BJ (cell line): ENCODE data around the gene C16orf89. TPM values are rescaled to one million over a fixed set of nuclear protein-coding genes. Genes with fewer than 3 reads are reported as not detected.
A peak's percentile ranks its signal among the peaks of the same experiment; 100 is the strongest.
"Not testable (repeated sequence)": the region's sequence is repeated elsewhere in the genome, so short reads cannot be mapped to it uniquely, and the experiment has no call there.

Experiments
- CTCF ChIA-PET: fragments of 350-600 bp; formaldehyde crosslinking; extraction: SDS; loops from one replicate; lab custom pipeline; 2021; ENCODE audit warnings: antibody characterized with exemption, inconsistent platforms; lab: Yijun Ruan, JAX
- POLR2A ChIA-PET: fragments of 300-600 bp; sonication (Branson Sonifier 250); formaldehyde crosslinking; extraction: SDS; loops from one replicate; lab custom pipeline; 2021; ENCODE audit warnings: antibody characterized with exemption; lab: Charles Lee
- DNase-seq: peaks from one replicate; pipeline ENCODE4 v3.0.0-alpha.2; 2011; ENCODE audit warnings: low read depth
- H3K27me3 ChIP-seq: 2 replicates; pipeline ENCODE4 v1.6.0; 2011; ENCODE audit warnings: low read length; ENCODE audit not compliant: control insufficient read depth, insufficient read depth
- H3K36me3 ChIP-seq: 2 replicates; pipeline ENCODE4 v1.5.1; 2011; ENCODE audit warnings: low read length; ENCODE audit not compliant: control insufficient read depth, insufficient read depth
- H3K4me3 ChIP-seq: 2 replicates; pipeline ENCODE4 v1.5.1; 2011; ENCODE audit warnings: low read depth, mild to moderate bottlenecking, control low read depth, low read length
- polyA plus RNA-seq: library from polyadenylated mRNA; depleted of rRNA; stranded (reverse); fragments of >200 nt; gene quantifications from 2 replicates; pipeline ENCODE4 v1.2.3, GENCODE V29; 2011
- TF ChIP-seq, protein P1 (sequence below): IDR thresholded peaks from 2 replicates; pipeline ENCODE4 v1.5.1; 2011; ENCODE audit warnings: low read depth, mild to moderate bottlenecking, control low read depth, inconsistent platforms, low read length, moderate library complexity; ENCODE audit not compliant: insufficient read depth

C16orf89 gene
- polyA plus RNA-seq, 1 experiment = not detected

DNA sequence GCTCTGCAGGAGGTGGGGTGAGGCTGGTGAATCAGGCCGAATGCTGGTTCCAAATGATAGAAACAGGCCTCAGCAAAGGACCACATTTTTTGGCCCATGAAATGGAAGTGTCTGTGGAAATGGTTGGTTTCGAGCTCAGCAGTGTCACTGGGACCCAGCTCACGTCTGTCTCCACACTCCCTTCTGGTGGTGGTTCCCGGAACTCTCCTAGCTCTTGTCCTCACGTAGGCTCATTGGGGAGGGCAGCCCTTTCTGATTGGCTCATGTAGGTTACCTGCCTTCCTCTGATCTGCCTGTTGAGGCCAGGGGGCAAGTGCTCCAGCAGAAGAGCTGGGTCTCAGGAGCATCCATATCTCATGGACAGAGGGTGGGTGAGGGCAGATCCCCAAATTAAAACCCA lies 9.9 kb upstream of the C16orf89 start:
- Histone ChIP-seq H3K36me3 (peaks cover 11% of the 10 kb centered on the region), H3K4me3 (no peak overlapping the region), H3K27me3 (no peaks in the 10 kb centered on the region)
- DNase-seq = no peak
- CTCF ChIA-PET = interaction anchor here (1.3 to 1.4 kb wide), 2 partner anchors 9 to 16 kb away, joined by 4 to 5 read pairs; no protein-coding TSS in a partner anchor
- POLR2A ChIA-PET = no interaction called here
- TF ChIP-seq, protein P1, sequence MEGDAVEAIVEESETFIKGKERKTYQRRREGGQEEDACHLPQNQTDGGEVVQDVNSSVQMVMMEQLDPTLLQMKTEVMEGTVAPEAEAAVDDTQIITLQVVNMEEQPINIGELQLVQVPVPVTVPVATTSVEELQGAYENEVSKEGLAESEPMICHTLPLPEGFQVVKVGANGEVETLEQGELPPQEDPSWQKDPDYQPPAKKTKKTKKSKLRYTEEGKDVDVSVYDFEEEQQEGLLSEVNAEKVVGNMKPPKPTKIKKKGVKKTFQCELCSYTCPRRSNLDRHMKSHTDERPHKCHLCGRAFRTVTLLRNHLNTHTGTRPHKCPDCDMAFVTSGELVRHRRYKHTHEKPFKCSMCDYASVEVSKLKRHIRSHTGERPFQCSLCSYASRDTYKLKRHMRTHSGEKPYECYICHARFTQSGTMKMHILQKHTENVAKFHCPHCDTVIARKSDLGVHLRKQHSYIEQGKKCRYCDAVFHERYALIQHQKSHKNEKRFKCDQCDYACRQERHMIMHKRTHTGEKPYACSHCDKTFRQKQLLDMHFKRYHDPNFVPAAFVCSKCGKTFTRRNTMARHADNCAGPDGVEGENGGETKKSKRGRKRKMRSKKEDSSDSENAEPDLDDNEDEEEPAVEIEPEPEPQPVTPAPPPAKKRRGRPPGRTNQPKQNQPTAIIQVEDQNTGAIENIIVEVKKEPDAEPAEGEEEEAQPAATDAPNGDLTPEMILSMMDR = no peak

DNA sequence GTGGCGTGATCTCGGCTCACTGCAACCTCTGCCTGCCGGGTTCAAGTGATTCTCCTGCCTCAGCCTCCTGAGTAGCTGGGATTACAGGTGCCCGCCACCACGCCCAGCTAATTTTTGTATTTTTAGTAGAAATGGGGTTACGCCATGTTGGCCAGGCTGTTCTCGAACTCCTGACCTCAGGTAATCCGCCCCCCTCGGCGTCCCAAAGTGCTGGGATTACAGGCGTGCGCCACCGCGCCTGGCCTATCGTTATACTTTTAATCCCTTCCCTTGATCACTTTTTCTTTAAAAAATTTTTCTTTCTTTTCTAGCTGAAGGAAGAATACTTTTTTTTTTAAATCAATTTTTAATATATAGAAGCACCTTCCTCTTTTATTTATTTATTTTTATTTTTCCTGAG lies 8.0 kb upstream of the C16orf89 start:
- CTCF ChIA-PET = interaction anchor here (1.2 to 2.4 kb wide), 2 partner anchors 9 to 19 kb away, joined by 4 to 12 read pairs; no protein-coding TSS in a partner anchor
- peaks cover 11% of the 10 kb centered on the region for H3K36me3 ChIP-seq
- H3K4me3 ChIP-seq, H3K27me3 ChIP-seq, POLR2A ChIA-PET, DNase-seq: not testable (repeated sequence)

DNA sequence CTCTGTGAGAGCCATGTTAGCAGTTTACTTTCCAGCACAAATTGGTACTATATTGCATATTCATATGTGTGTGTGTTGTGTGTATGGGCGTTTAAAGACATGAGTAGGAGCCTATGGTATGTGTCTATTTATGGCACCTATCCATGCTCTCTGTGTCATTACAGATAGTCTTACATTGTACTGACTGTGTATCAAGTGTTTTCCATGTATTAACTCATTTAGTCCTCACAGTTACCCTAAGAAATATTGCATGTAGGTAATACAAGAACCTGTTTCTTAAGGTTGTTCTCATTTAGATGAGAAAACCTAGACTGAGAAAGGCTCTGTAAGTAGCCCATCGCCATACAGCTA lies 7.5 kb upstream of the C16orf89 start:
- DNase-seq = no peak
- CTCF ChIA-PET = interaction anchor here (1.2 to 2.4 kb wide), 2 partner anchors 10 to 19 kb away, joined by 4 to 12 read pairs; no protein-coding TSS in a partner anchor
- Histone ChIP-seq H3K4me3 (no peak overlapping the region), H3K36me3 (peaks cover 10% of the 10 kb centered on the region; the same call in 1 of the 2 replicates), H3K27me3 (no peaks in the 10 kb centered on the region; the same call in 1 of the 2 replicates)
- TF ChIP-seq, protein P1 = no peak
- POLR2A ChIA-PET = no interaction called here

DNA sequence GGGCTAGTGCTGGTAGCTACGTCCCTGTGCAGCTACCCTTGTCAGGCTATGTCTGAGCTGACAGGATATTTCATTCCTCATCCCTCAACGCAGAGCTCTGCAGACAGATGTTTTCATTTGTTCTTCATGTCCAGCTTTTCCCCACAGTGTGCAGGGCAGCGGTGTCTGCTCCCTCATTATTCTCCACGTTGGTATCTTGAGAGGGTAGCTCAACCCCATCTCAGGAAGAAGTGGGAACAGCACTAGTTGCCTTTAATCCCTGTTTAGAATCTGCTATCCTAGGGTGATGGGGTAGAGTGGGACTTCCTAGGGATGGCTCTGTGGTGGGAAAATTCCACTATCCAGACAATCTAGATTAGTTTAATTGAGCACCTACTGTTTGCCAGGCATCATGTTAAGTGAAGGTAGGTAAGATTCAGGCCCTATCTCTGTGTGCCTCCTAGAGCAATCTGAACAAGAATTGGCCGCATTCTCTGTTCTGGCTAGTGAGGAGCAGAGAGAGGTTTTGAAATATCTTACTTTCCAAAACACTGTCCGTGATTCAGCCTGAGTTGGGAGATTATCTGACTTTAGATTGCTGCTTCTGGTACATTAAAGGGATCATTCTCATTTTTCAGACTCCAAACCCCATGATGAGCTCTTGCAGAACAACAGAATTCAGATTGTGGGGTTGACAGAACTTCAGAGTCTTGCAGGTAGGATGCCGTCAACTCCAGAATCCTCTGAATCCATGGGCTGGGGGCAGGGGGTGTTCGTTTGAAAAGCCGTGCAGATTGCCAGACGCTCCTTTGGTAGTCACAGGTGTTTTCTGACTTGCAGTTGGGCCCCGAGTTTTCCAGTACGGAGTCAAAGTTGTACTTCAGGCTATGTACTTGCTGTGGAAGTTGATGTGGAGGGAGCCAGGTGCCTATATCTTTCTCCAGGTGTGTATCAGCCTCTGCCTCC lies 6.8 kb upstream of the C16orf89 start:
- POLR2A ChIA-PET = no interaction called here
- Histone ChIP-seq H3K27me3 (no peaks in the 10 kb centered on the region; the same call in 1 of the 2 replicates), H3K4me3 (peak overlapping the region; percentile 72), H3K36me3 (peaks cover 8% of the 10 kb centered on the region; the same call in 1 of the 2 replicates)
- CTCF ChIA-PET = interaction anchor here (2.4 kb wide), 1 partner anchor 20 kb away, joined by 12 read pairs; no protein-coding TSS in a partner anchor
- TF ChIP-seq, protein P1 = no peak
- DNase-seq = no peak

DNA sequence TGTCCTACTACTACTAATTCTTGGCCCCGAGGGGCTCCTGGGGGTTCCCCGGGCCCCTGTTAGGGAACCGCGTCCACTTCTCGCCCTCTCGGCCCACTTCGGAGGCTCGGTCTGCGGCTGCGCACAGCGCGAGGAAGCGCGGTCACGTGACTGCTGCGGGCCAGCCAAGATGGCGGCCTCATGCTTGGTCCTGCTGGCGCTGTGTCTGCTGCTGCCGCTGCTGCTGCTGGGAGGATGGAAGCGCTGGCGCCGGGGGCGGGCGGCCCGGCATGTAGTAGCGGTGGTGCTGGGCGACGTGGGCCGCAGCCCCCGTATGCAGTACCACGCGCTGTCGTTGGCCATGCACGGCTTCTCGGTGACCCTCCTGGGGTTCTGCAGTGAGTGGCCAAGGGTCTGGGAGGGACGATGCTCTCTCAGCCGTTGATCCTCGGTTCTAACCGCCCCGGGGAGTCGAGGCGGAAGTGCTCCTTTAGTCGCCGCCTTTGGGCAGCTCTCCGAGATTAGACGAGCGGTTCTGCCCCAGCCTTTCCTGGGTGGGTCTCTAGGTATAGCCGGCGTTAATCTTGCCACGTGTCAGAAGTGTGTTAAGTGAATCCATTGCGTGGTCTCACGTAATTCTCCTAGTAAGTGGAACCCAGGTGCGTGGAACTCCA lies 6.1 kb upstream of the C16orf89 start, which contains the start of gene ALG1:
Gene ALG1, plus strand, starts transcription at position 163 of the 653 bp plus-strand sequence. Its CDS starts 7 bp downstream, at position 170.
- ChIA-PET CTCF (interaction anchor here (2.4 kb wide), 1 partner anchor 20 kb away, joined by 12 read pairs; no protein-coding TSS in a partner anchor), POLR2A (no interaction called here)
- peak; percentile 19 for DNase-seq
- H3K27me3 ChIP-seq = no peaks in the 10 kb centered on the region; the same call in 1 of the 2 replicates
- peak within 1 kb of the TSS; percentile 72 for H3K4me3 ChIP-seq
- TF ChIP-seq, protein P1 = no peak
- peaks cover 8% of the 10 kb centered on the region; the same call in 1 of the 2 replicates for H3K36me3 ChIP-seq
